H9 (cell line): ENCODE results near the gene MAP3K10. TPM values are rescaled to one million over a fixed set of nuclear protein-coding genes. Genes with fewer than 3 reads are reported as not detected.
A peak's percentile ranks its signal among the peaks of the same experiment; 100 is the strongest.

Experiments
- DNase-seq: peaks from one replicate; pipeline ENCODE4 v3.0.0-alpha.2; 2017
- H2AFZ ChIP-seq: one replicate; pipeline ENCODE4 v1.6.1; 2013; ENCODE audit warnings: mild to moderate bottlenecking, low read length, control low read depth, moderate library complexity
- H2AK5ac ChIP-seq: 2 replicates; pipeline ENCODE4 v1.6.1; 2013; ENCODE audit warnings: low read length, control low read depth, mixed read lengths; ENCODE audit not compliant: insufficient read length
- H2BK120ac ChIP-seq: one replicate; pipeline ENCODE4 v1.6.1; 2013; ENCODE audit warnings: low read depth, mild to moderate bottlenecking, low read length, control low read depth, inconsistent platforms; ENCODE audit not compliant: poor library complexity, severe bottlenecking
- H2BK12ac ChIP-seq: 2 replicates; pipeline ENCODE4 v1.6.1; 2013; ENCODE audit warnings: low read length, control low read depth, mixed read lengths, low read depth; ENCODE audit not compliant: insufficient read length
- H2BK15ac ChIP-seq: 2 replicates; pipeline ENCODE4 v1.6.1; 2013; ENCODE audit warnings: low read depth, low read length, control low read depth
- H2BK20ac ChIP-seq: one replicate; pipeline ENCODE4 v1.6.1; 2013; ENCODE audit warnings: low read depth, mild to moderate bottlenecking, low read length, control low read depth, inconsistent platforms; ENCODE audit not compliant: poor library complexity, severe bottlenecking
- H2BK5ac ChIP-seq: 2 replicates; pipeline ENCODE4 v1.6.1; 2013; ENCODE audit warnings: low read length, control low read depth, mixed read lengths; ENCODE audit not compliant: insufficient read length
- H3K14ac ChIP-seq: 2 replicates; pipeline ENCODE4 v1.6.1; 2013; ENCODE audit warnings: low read length, control low read depth; ENCODE audit not compliant: insufficient read depth
- H3K18ac ChIP-seq: 2 replicates; pipeline ENCODE4 v1.6.1; 2013; ENCODE audit warnings: low read depth, mild to moderate bottlenecking, mixed read lengths, low read length, control low read depth; ENCODE audit not compliant: insufficient read length
- H3K23ac ChIP-seq: 2 replicates; pipeline ENCODE4 v1.6.1; 2013; ENCODE audit warnings: low read length, control low read depth, mixed read lengths, low read depth; ENCODE audit not compliant: insufficient read length
- H3K23me2 ChIP-seq: 2 replicates; pipeline ENCODE4 v1.6.1; 2013; ENCODE audit warnings: low read depth, mild to moderate bottlenecking, mixed read lengths, low read length, control low read depth; ENCODE audit not compliant: insufficient read length, poor library complexity, severe bottlenecking
- H3K27ac ChIP-seq: 2 replicates; pipeline ENCODE4 v1.5.1; 2013; ENCODE audit warnings: low read length, control low read depth, mixed read lengths, low read depth; ENCODE audit not compliant: insufficient read length
- H3K27me3 ChIP-seq: 2 replicates; pipeline ENCODE4 v1.6.1; 2013; ENCODE audit warnings: low read length, control low read depth, inconsistent platforms; ENCODE audit not compliant: insufficient read depth
- H3K4ac ChIP-seq: 2 replicates; pipeline ENCODE4 v1.6.1; 2013; ENCODE audit warnings: low read depth, mild to moderate bottlenecking, control low read depth, inconsistent platforms, low read length, moderate library complexity
- H3K4me1 ChIP-seq: 2 replicates; pipeline ENCODE4 v1.6.1; 2013; ENCODE audit warnings: low read length, control low read depth, inconsistent platforms; ENCODE audit not compliant: insufficient read depth
- H3K4me2 ChIP-seq: 2 replicates; pipeline ENCODE4 v1.6.1; 2013; ENCODE audit warnings: low read length, control low read depth, mixed read lengths; ENCODE audit not compliant: insufficient read length, insufficient read depth
- H3K56ac ChIP-seq: 2 replicates; pipeline ENCODE4 v1.6.1; 2013; ENCODE audit warnings: low read depth, mild to moderate bottlenecking, mixed read lengths, low read length, control low read depth; ENCODE audit not compliant: insufficient read length
- H3K79me1 ChIP-seq: 2 replicates; pipeline ENCODE4 v1.6.1; 2013; ENCODE audit warnings: low read depth, mild to moderate bottlenecking, moderate library complexity, low read length, control low read depth, inconsistent platforms; ENCODE audit not compliant: insufficient read depth, poor library complexity, severe bottlenecking
- H3K79me2 ChIP-seq: 2 replicates; pipeline ENCODE4 v1.6.1; 2013; ENCODE audit warnings: low read length, control low read depth, inconsistent platforms; ENCODE audit not compliant: insufficient read depth
- H3K9ac ChIP-seq: 2 replicates; pipeline ENCODE4 v1.6.1; 2013; ENCODE audit warnings: low read length, control low read depth, mixed read lengths; ENCODE audit not compliant: insufficient read length; ENCODE audit errors: extremely low read depth
- H3K9me3 ChIP-seq: one replicate; pipeline ENCODE4 v1.6.1; 2013; ENCODE audit warnings: low read depth, low read length, inconsistent platforms; ENCODE audit not compliant: control insufficient read depth
- H3T11ph ChIP-seq: one replicate; pipeline ENCODE4 v1.6.1; 2013; ENCODE audit warnings: mild to moderate bottlenecking, low read length, control low read depth, inconsistent platforms
- H4K20me1 ChIP-seq: one replicate; pipeline ENCODE4 v1.6.1; 2013; ENCODE audit not compliant: control insufficient read depth, insufficient read length, insufficient read depth
- H4K5ac ChIP-seq: 2 replicates; pipeline ENCODE4 v1.6.1; 2013; ENCODE audit warnings: low read depth, mild to moderate bottlenecking, mixed read lengths, low read length, control low read depth; ENCODE audit not compliant: insufficient read length
- H4K8ac ChIP-seq: replicated peaks from 2 replicates; pipeline ENCODE4 v1.6.1; 2013; ENCODE audit warnings: low read length, control low read depth, mixed read lengths, low read depth; ENCODE audit not compliant: insufficient read length
- H4K91ac ChIP-seq: 2 replicates; pipeline ENCODE4 v1.6.1; 2013; ENCODE audit warnings: low read depth, mild to moderate bottlenecking, moderate library complexity, mixed read lengths, low read length, control low read depth; ENCODE audit not compliant: insufficient read length
- H3K27ac Mint-ChIP-seq, 3 experiments: 2 replicates in 2 of 3; 3 replicates in 1 of 3; pipeline ENCODE4 v1.8.0; 2020 to 2021; ENCODE audit warnings: mixed read lengths in 3 of 3, mild to moderate bottlenecking in 1 of 3, moderate library complexity in 1 of 3
- H3K27me3 Mint-ChIP-seq: 2 replicates; pipeline ENCODE4 v1.8.0; 2021; ENCODE audit warnings: low read depth, mild to moderate bottlenecking, moderate library complexity, mixed read lengths
- H3K36me3 Mint-ChIP-seq, 3 experiments: 2 replicates in 2 of 3; 3 replicates in 1 of 3; pipeline ENCODE4 v1.8.0; 2020 to 2021; ENCODE audit warnings: low read depth in 3 of 3, mixed read lengths in 3 of 3; ENCODE audit not compliant: insufficient read depth in 1 of 3
- H3K4me1 Mint-ChIP-seq, 2 experiments: 2 replicates each; pipeline ENCODE4 v1.8.0; 2020; ENCODE audit warnings: mixed read lengths in 2 of 2
- H3K4me3 Mint-ChIP-seq, 2 experiments: 2 replicates in 1 of 2; 3 replicates in 1 of 2; pipeline ENCODE4 v1.8.0; 2020 to 2021; ENCODE audit warnings: mild to moderate bottlenecking in 2 of 2, mixed read lengths in 2 of 2, moderate library complexity in 1 of 2
- H3K9me3 Mint-ChIP-seq, 2 experiments: 2 replicates in 1 of 2; 3 replicates in 1 of 2; pipeline ENCODE4 v1.8.0; 2020; ENCODE audit warnings: mild to moderate bottlenecking in 2 of 2, mixed read lengths in 2 of 2, moderate library complexity in 1 of 2
- CTCF ChIP-seq: fragments of 200-600 bp; sonication (generic); conservative IDR thresholded peaks from 3 replicates; pipeline ENCODE4 v1.8.0; 2021; ENCODE audit warnings: antibody characterized with exemption, mild to moderate bottlenecking
- WGBS: extraction: QIAGEN DNeasy Blood & Tissue Kit; methylation state at CpG from one replicate; pipeline ENCODE4 v1.1.7; 2013; ENCODE audit warnings: missing lambda C conversion rate, low lambda C conversion rate, mixed read lengths; ENCODE audit not compliant: insufficient read length; ENCODE audit errors: extremely low coverage; 5-methylcytosine and 5-hydroxymethylcytosine counted together
- total RNA-seq: library from RNA; stranded (reverse); gene quantifications from 2 replicates; pipeline ENCODE4 v1.2.1, GENCODE V29; 2021

The MAP3K10 gene
- total RNA-seq, 1 experiment from 2014 or later = 19.0 TPM

GRCh38 chr19:40223135-40223822, 32.1 kb downstream of the MAP3K10 start:
- Histone ChIP-seq H2BK5ac (no peak overlapping the region), H4K5ac (no peak overlapping the region), H3K23ac (no peak overlapping the region), H3K27me3 (no peaks in the 10 kb centered on the region; the same call in 1 of the 2 replicates), H2BK12ac (no peak overlapping the region), H3K4me2 (no peak overlapping the region), H3K79me2 (no peaks in the 10 kb centered on the region), H4K8ac (no peak overlapping the region), H4K91ac (no peak overlapping the region), H3K4ac (no peak overlapping the region), H3K18ac (no peak overlapping the region), H3K27ac (no peak overlapping the region), H3K23me2 (peaks cover 3% of the 10 kb centered on the region), H2BK20ac (no peak overlapping the region), H3T11ph (no peak overlapping the region), H2AK5ac (no peak overlapping the region), H3K9me3 (no peaks in the 10 kb centered on the region), H3K14ac (no peak overlapping the region), H2BK15ac (no peak overlapping the region), H3K9ac (no peak overlapping the region), H3K79me1 (no peaks in the 10 kb centered on the region), H3K56ac (no peak overlapping the region), H3K4me1 (no peaks in the 10 kb centered on the region), H4K20me1 (no peaks in the 10 kb centered on the region), H2BK120ac (no peak overlapping the region), H2AFZ (no peak overlapping the region)
- Mint-ChIP-seq H3K36me3 (peaks cover 2 to 5% (median 4%) of the 10 kb centered on the region in 3 experiments; a peak in 5 of 7 replicates), H3K27ac (no peak overlapping the region), H3K27me3 (peaks cover 41% of the 10 kb centered on the region), H3K4me1 (peaks cover 2 to 6% of the 10 kb centered on the region in 2 experiments; a peak in 3 of 4 replicates), H3K9me3 (peaks cover 3 to 7% of the 10 kb centered on the region in 2 experiments), H3K4me3 (peak overlapping the region in 1 of 2 experiments; percentile 54; a peak in 2 of 5 replicates)
- WGBS = no CpG with 5 or more reads among the region's 48 CpGs
- peak; percentile 98 for DNase-seq
- no peak for TF ChIP-seq CTCF
